K562 (cell line): ENCODE data around the gene AGPAT3. TPM values are rescaled to one million over a fixed set of nuclear protein-coding genes. Genes with fewer than 3 reads are reported as not detected.
A peak's percentile ranks its signal among the peaks of the same experiment; 100 is the strongest.

ENCODE experiments used
- C11orf30 ChIP-seq: fragments of 450-650 bp; IDR thresholded peaks from 2 replicates; pipeline ENCODE4 v1.6.1; 2016; ENCODE audit warnings: low read depth, mild to moderate bottlenecking
- ESRRA ChIP-seq: fragments of 450-650 bp; IDR thresholded peaks from 2 replicates; pipeline ENCODE4 v1.6.1; 2014; ENCODE audit warnings: low read depth, mild to moderate bottlenecking, moderate library complexity, borderline replicate concordance
- FOXK1 ChIP-seq: sonication (generic); formaldehyde crosslinking; IDR thresholded peaks from 2 replicates; pipeline ENCODE4 v1.8.0; 2022; ENCODE audit warnings: missing genetic modification reagents, mild to moderate bottlenecking, borderline replicate concordance
- GABPB2 ChIP-seq: fragments of 250-450 bp; sonication (Bioruptor Pico); conservative IDR thresholded peaks from 2 replicates; pipeline ENCODE4 v1.5.1; 2021; ENCODE audit warnings: mild to moderate bottlenecking
- HMG20A ChIP-seq: fragments of 450-650 bp; formaldehyde crosslinking; conservative IDR thresholded peaks from 2 replicates; pipeline ENCODE4 v1.4.0; 2020; ENCODE audit warnings: mild to moderate bottlenecking, mixed read lengths
- HMGN3 ChIP-seq: IDR thresholded peaks from 2 replicates; pipeline ENCODE4 v1.6.1; 2011; ENCODE audit warnings: borderline replicate concordance, low read depth, mild to moderate bottlenecking, mixed read lengths, low read length; ENCODE audit not compliant: insufficient read length; ENCODE audit errors: extremely low read depth
- ILK ChIP-seq: fragments of 450-650 bp; IDR thresholded peaks from 2 replicates; pipeline ENCODE4 v1.6.1; 2016; ENCODE audit warnings: missing genetic modification characterization, low read depth, mild to moderate bottlenecking, missing compliant biosample characterization, moderate library complexity, borderline replicate concordance
- JUND ChIP-seq, 2 experiments: IDR thresholded peaks; 2 replicates in 1 of 2; 3 replicates in 1 of 2; pipeline ENCODE4 v1.6.1; 2011; ENCODE audit warnings: borderline replicate concordance in 2 of 2, low read depth in 2 of 2, low read length in 2 of 2, improper control_type of control experiment in 1 of 2, missing biosample characterization in 1 of 2, missing genetic modification characterization in 1 of 2, missing genetic modification reagents in 1 of 2
- KLF6 ChIP-seq: fragments of 250-450 bp; sonication (Bioruptor Pico); IDR thresholded peaks from 2 replicates; pipeline ENCODE4 v1.4.0; 2020; ENCODE audit warnings: mild to moderate bottlenecking, moderate library complexity, borderline replicate concordance
- RBM14 ChIP-seq: fragments of 200-400 bp; formaldehyde crosslinking; IDR thresholded peaks from 2 replicates; pipeline ENCODE4 v1.6.1; 2018; ENCODE audit warnings: low read depth, mild to moderate bottlenecking, low read length, moderate library complexity, borderline replicate concordance; ENCODE audit not compliant: insufficient read depth
- RBM17 ChIP-seq: fragments of 200-400 bp; formaldehyde crosslinking; IDR thresholded peaks from 2 replicates; pipeline ENCODE4 v1.6.1; 2017; ENCODE audit warnings: low read depth, mild to moderate bottlenecking, low read length, borderline replicate concordance
- SIN3B ChIP-seq: fragments of 450-650 bp; IDR thresholded peaks from 2 replicates; pipeline ENCODE4 v1.6.1; 2017; ENCODE audit warnings: low read depth, mild to moderate bottlenecking, moderate library complexity
- THAP12 ChIP-seq: fragments of 250-450 bp; sonication (Bioruptor Pico); IDR thresholded peaks from 2 replicates; pipeline ENCODE4 v1.9.0; 2021; ENCODE audit warnings: mild to moderate bottlenecking, inconsistent platforms
- TSC22D4 ChIP-seq: fragments of 450-650 bp; IDR thresholded peaks from 2 replicates; pipeline ENCODE4 v1.6.1; 2016; ENCODE audit warnings: missing genetic modification characterization, missing biosample characterization, control low read depth
- ZBTB1 ChIP-seq: sonication (generic); formaldehyde crosslinking; IDR thresholded peaks from 2 replicates; pipeline ENCODE4 v1.8.1; 2023; ENCODE audit warnings: missing genetic modification reagents, low read depth, mild to moderate bottlenecking, borderline replicate concordance
- polyA plus RNA-seq, 8 experiments: library from polyadenylated mRNA; depleted of rRNA in 4 of 8; stranded (reverse) in 5 of 8; unstranded in 3 of 8; fragments of >200 nt; fragmentation: Nextera tagmentation in 2 of 8; fragmentation: Illumina TruSeq in 1 of 8; extraction: Ambion mirVana in 2 of 8; extraction: Trizol in 1 of 8; gene quantifications; 2 replicates each; pipeline versions ENCODE4 v1.2.1 to v1.2.3, GENCODE V29; 2011 to 2014; ENCODE audit warnings: inconsistent platforms in 1 of 8, missing spikeins in 1 of 8
- total RNA-seq, 7 experiments: library from RNA; depleted of rRNA in 6 of 7; stranded (reverse); fragments of >200 nt in 6 of 7; fragmentation: Illumina TruSeq in 2 of 7; extraction: Trizol in 2 of 7; gene quantifications; 2 replicates each; pipeline versions ENCODE4 v1.2.1 to v1.2.3, GENCODE V29; 2011 to 2021; ENCODE audit warnings: low replicate concordance in 1 of 7
- TF ChIP-seq, protein P1 (sequence below): fragments of 250-450 bp; sonication (Bioruptor Pico); IDR thresholded peaks from 2 replicates; pipeline ENCODE4 v1.8.0; 2022; ENCODE audit warnings: moderate library complexity, mild to moderate bottlenecking, inconsistent platforms
- TF ChIP-seq, protein P2 (sequence below): fragments of 250-450 bp; sonication (Bioruptor Pico); IDR thresholded peaks from 2 replicates; pipeline ENCODE4 v1.4.0; 2020; ENCODE audit warnings: borderline replicate concordance
- TF ChIP-seq, protein P3 (sequence below), 2 experiments: fragments of 450-650 bp; conservative IDR thresholded peaks; 2 replicates each; pipeline ENCODE4 v1.6.1; 2017; ENCODE audit warnings: mild to moderate bottlenecking in 2 of 2, moderate library complexity in 2 of 2

Gene AGPAT3
- total and polyA plus RNA-seq, 9 of the 15 experiments (the other 6 are each of a cell fraction or from before 2014, with no cell fraction given) = 1.5 to 88.4 (median 35.7) TPM

- TF ChIP-seq, protein P1, sequence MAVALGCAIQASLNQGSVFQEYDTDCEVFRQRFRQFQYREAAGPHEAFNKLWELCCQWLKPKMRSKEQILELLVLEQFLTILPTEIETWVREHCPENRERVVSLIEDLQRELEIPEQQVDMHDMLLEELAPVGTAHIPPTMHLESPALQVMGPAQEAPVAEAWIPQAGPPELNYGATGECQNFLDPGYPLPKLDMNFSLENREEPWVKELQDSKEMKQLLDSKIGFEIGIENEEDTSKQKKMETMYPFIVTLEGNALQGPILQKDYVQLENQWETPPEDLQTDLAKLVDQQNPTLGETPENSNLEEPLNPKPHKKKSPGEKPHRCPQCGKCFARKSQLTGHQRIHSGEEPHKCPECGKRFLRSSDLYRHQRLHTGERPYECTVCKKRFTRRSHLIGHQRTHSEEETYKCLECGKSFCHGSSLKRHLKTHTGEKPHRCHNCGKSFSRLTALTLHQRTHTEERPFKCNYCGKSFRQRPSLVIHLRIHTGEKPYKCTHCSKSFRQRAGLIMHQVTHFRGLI (CRISPR knock-in tag) = no peak
- TF ChIP-seq KLF6 (CRISPR knock-in tag) (no peak), TSC22D4 (tag) (no peak), HMG20A (CRISPR knock-in tag) (no peak), ZBTB1 (CRISPR knock-in tag) (no peak), GABPB2 (CRISPR knock-in tag) (no peak), THAP12 (CRISPR knock-in tag) (0 out of 2 replicates have a peak, but pooled peaks have one; percentile 70), RBM14 (no peak), ESRRA (0 out of 2 replicates have a peak, but pooled peaks have one; percentile 20), SIN3B (no peak), FOXK1 (no peak), JUND (IDR thresholded peaks at IDR 0.05; ENCODE audit: borderline replicate concordance, low read depth, low read length) (peak; percentile 99), JUND (tag; IDR thresholded peaks at IDR 0.05; ENCODE audit: borderline replicate concordance, low read depth, low read length) (peak; percentile 93; the same call in 2 of the 3 replicates), RBM17 (no peak), C11orf30 (no peak), HMGN3 (peak; percentile 86), ILK (tag) (no peak)
- TF ChIP-seq, protein P2, sequence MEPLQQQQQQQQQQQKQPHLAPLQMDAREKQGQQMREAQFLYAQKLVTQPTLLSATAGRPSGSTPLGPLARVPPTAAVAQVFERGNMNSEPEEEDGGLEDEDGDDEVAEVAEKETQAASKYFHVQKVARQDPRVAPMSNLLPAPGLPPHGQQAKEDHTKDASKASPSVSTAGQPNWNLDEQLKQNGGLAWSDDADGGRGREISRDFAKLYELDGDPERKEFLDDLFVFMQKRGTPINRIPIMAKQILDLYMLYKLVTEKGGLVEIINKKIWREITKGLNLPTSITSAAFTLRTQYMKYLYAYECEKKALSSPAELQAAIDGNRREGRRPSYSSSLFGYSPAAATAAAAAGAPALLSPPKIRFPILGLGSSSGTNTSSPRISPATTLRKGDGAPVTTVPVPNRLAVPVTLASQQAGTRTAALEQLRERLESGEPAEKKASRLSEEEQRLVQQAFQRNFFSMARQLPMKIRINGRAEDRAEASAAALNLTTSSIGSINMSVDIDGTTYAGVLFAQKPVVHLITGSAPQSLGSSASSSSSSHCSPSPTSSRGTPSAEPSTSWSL (CRISPR knock-in tag) = no peak
- TF ChIP-seq, protein P3, sequence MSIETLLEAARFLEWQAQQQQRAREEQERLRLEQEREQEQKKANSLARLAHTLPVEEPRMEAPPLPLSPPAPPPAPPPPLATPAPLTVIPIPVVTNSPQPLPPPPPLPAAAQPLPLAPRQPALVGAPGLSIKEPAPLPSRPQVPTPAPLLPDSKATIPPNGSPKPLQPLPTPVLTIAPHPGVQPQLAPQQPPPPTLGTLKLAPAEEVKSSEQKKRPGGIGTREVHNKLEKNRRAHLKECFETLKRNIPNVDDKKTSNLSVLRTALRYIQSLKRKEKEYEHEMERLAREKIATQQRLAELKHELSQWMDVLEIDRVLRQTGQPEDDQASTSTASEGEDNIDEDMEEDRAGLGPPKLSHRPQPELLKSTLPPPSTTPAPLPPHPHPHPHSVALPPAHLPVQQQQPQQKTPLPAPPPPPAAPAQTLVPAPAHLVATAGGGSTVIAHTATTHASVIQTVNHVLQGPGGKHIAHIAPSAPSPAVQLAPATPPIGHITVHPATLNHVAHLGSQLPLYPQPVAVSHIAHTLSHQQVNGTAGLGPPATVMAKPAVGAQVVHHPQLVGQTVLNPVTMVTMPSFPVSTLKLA (conservative IDR thresholded peaks at IDR 0.05) = peak; percentile 97 to 98
Observed at GRCh38 chr21:43921979-43922945, 57.2 kb downstream of the AGPAT3 start (continued).
